ENCODE measurements around the gene LPAR1.

DNA sequence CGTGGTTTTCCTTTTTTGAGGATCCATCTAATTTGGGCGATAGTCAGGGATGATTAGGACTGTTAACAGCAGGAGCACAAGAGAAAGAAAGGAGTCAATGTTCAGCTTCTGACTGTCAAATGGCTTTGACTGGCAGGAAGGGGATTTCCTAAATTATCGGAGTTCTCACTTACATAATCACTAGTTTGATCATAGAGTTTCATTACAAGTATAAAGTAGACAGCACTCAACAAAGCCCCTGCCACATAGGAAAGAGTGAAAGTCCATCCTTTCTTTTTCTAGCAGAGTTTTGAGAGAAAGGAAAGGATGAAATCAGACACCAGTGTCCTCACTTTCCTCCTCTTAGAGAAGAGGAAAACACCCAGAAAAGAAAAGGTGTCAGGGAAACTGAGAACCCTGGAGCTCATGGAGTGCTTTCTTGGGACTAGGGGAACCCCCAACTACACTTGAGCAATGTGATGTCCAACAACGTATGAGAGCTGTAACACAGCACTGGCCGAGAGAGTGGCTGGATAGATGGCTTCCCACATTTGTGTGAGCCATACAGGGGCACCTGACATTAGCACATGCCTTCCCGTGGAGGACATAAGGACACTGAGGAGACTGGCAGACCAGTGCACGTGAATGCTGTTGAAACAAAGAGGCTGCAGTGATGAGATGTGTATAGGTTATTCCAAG lies 26.0 kb upstream of the LPAR1 start:
- no peak for TF ChIP-seq POLR2A (IDR thresholded peaks at IDR 0.05; ENCODE audit: low read depth, low read length)
- no peak for TF ChIP-seq TAF1 (IDR thresholded peaks at IDR 0.05; ENCODE audit: borderline replicate concordance, low read depth, low read length)
- TF ChIP-seq POLR2AphosphoS5 (IDR thresholded peaks at IDR 0.05; ENCODE audit: low read depth, low read length), result no peak
